IMR-90 (cell line): ENCODE measurements around the gene CASP6. TPM values are rescaled to one million over a fixed set of nuclear protein-coding genes. Genes with fewer than 3 reads are reported as not detected.

Experiments used
- ATAC-seq: fragments of 200-7000 bp; cut with Tn5 transposase; 2 replicates; pipeline ENCODE4 v1.9.1; 2020; ENCODE audit warnings: low read depth, mild to moderate bottlenecking, moderate library complexity
- BruUV-seq: library from RNA; stranded (reverse); fragments of 400-500 nt; replicated peaks from 2 replicates; lab custom pipeline; 2021; lab: Mats Ljungman, UMichigan
- CTCF ChIA-PET: fragments of 300-600 bp; formaldehyde crosslinking; extraction: SDS; loops from one replicate; lab custom pipeline; 2021; ENCODE audit warnings: antibody characterized with exemption; lab: Yijun Ruan, JAX
- POLR2A ChIA-PET: fragments of 300-600 bp; sonication (Branson Sonifier 250); formaldehyde crosslinking; loops from one replicate; lab custom pipeline; 2022; ENCODE audit warnings: antibody characterized with exemption; ENCODE audit not compliant: unreplicated experiment; lab: Charles Lee
- DNase-seq: peaks from one replicate; pipeline ENCODE4 v3.0.0; 2013
- H2AFZ ChIP-seq: replicated peaks from 2 replicates; pipeline ENCODE3; 2013; ENCODE audit warnings: low read length, mild to moderate bottlenecking; ENCODE audit not compliant: poor library complexity
- H2AK5ac ChIP-seq: 2 replicates; pipeline ENCODE4 v1.6.1; 2013; ENCODE audit warnings: low read depth, low read length, inconsistent platforms
- H2AK9ac ChIP-seq: replicated peaks from 2 replicates; pipeline ENCODE3; 2013; ENCODE audit warnings: mild to moderate bottlenecking, low read depth, low read length, moderate library complexity; ENCODE audit not compliant: poor library complexity
- H2BK120ac ChIP-seq: 2 replicates; pipeline ENCODE4 v1.6.1; 2013; ENCODE audit warnings: low read depth, low read length, inconsistent platforms
- H2BK15ac ChIP-seq: 3 replicates; pipeline ENCODE4 v1.6.1; 2013; ENCODE audit warnings: low read depth, low read length, inconsistent platforms
- H2BK20ac ChIP-seq: 2 replicates; pipeline ENCODE4 v1.6.1; 2013; ENCODE audit warnings: low read depth, mild to moderate bottlenecking, inconsistent platforms, low read length, moderate library complexity
- H2BK5ac ChIP-seq: 2 replicates; pipeline ENCODE4 v1.6.1; 2013; ENCODE audit warnings: mild to moderate bottlenecking, low read depth, low read length, inconsistent platforms; ENCODE audit not compliant: poor library complexity, severe bottlenecking
- H3K14ac ChIP-seq: replicated peaks from 2 replicates; pipeline ENCODE4 v1.6.1; 2013; ENCODE audit warnings: low read depth, low read length, inconsistent platforms
- H3K18ac ChIP-seq: 2 replicates; pipeline ENCODE4 v1.6.1; 2013; ENCODE audit warnings: low read depth, low read length, control low read depth
- H3K23ac ChIP-seq: 2 replicates; pipeline ENCODE4 v1.6.1; 2013; ENCODE audit warnings: low read depth, low read length, inconsistent platforms
- H3K27ac ChIP-seq: 2 replicates; pipeline ENCODE4 v1.5.1; 2013; ENCODE audit warnings: mild to moderate bottlenecking, control low read depth, low read length; ENCODE audit not compliant: insufficient read depth
- H3K27me3 ChIP-seq: 2 replicates; pipeline ENCODE4 v1.6.1; 2013; ENCODE audit warnings: low read length; ENCODE audit not compliant: control insufficient read depth, insufficient read depth
- H3K36me3 ChIP-seq: 2 replicates; pipeline ENCODE4 v1.6.1; 2013; ENCODE audit warnings: low read length, mixed read lengths; ENCODE audit not compliant: control insufficient read depth, insufficient read depth
- H3K4ac ChIP-seq: 2 replicates; pipeline ENCODE4 v1.6.1; 2013; ENCODE audit warnings: low read depth, low read length, inconsistent platforms
- H3K4me1 ChIP-seq: 2 replicates; pipeline ENCODE4 v1.6.1; 2013; ENCODE audit warnings: low read length, mixed read lengths; ENCODE audit not compliant: control insufficient read depth, insufficient read depth
- H3K4me2 ChIP-seq: 2 replicates; pipeline ENCODE4 v1.6.1; 2013; ENCODE audit warnings: low read depth, mild to moderate bottlenecking, control low read depth, low read length, moderate library complexity
- H3K4me3 ChIP-seq: 2 replicates; pipeline ENCODE4 v1.5.1; 2013; ENCODE audit warnings: low read depth, mild to moderate bottlenecking, control low read depth, low read length, moderate library complexity; ENCODE audit not compliant: insufficient read depth
- H3K56ac ChIP-seq: 2 replicates; pipeline ENCODE4 v1.6.1; 2013; ENCODE audit warnings: low read length, inconsistent platforms; ENCODE audit not compliant: insufficient read depth; ENCODE audit errors: extremely low read depth
- H3K79me1 ChIP-seq, 2 experiments: 2 replicates each; pipeline ENCODE4 v1.6.1; 2013; ENCODE audit warnings: low read length in 2 of 2, inconsistent platforms in 1 of 2, low read depth in 1 of 2
- H3K9ac ChIP-seq: 2 replicates; pipeline ENCODE4 v1.6.1; 2013; ENCODE audit warnings: low read depth, low read length, control low read depth
- H3K9me1 ChIP-seq: 2 replicates; pipeline ENCODE4 v1.6.1; 2013; ENCODE audit warnings: low read length, inconsistent platforms; ENCODE audit not compliant: insufficient read depth
- H3K9me3 ChIP-seq: 2 replicates; pipeline ENCODE4 v1.6.1; 2013; ENCODE audit warnings: low read length; ENCODE audit not compliant: control insufficient read depth, insufficient read depth
- H4K20me1 ChIP-seq: 2 replicates; pipeline ENCODE4 v1.6.1; 2013; ENCODE audit warnings: low read length, inconsistent platforms; ENCODE audit not compliant: insufficient read depth
- H4K5ac ChIP-seq: 2 replicates; pipeline ENCODE4 v1.6.1; 2013; ENCODE audit warnings: mild to moderate bottlenecking, low read depth, low read length, control low read depth
- H4K8ac ChIP-seq, 2 experiments: 2 replicates each; pipeline ENCODE4 v1.6.1; 2013; ENCODE audit warnings: low read depth in 2 of 2, low read length in 2 of 2, control low read depth in 1 of 2, inconsistent platforms in 1 of 2
- H4K91ac ChIP-seq: 2 replicates; pipeline ENCODE4 v1.6.1; 2013; ENCODE audit warnings: low read depth, low read length, inconsistent platforms; ENCODE audit not compliant: insufficient read depth
- BHLHE40 ChIP-seq: fragments of 150-350 bp; IDR thresholded peaks from 2 replicates; pipeline ENCODE4 v1.6.1; 2016; ENCODE audit warnings: mild to moderate bottlenecking, low read depth, low read length
- CEBPB ChIP-seq: IDR thresholded peaks from 2 replicates; pipeline ENCODE4 v1.6.1; 2012; ENCODE audit warnings: low read depth, low read length, improper control_type of control experiment
- CHD1 ChIP-seq: IDR thresholded peaks from 2 replicates; pipeline ENCODE4 v1.6.1; 2012; ENCODE audit warnings: low read depth, low read length, improper control_type of control experiment
- CTCF ChIP-seq: conservative IDR thresholded peaks from 2 replicates; pipeline ENCODE4 v1.5.1; 2012; ENCODE audit warnings: mild to moderate bottlenecking, low read depth, low read length, improper control_type of control experiment
- ELK1 ChIP-seq: fragments of 150-350 bp; IDR thresholded peaks from 2 replicates; pipeline ENCODE4 v1.6.1; 2016; ENCODE audit warnings: low read depth, mild to moderate bottlenecking, low read length, moderate library complexity, borderline replicate concordance
- FOS ChIP-seq: fragments of 150-350 bp; IDR thresholded peaks from 2 replicates; pipeline ENCODE4 v1.6.1; 2016; ENCODE audit warnings: low read depth, low read length
- MAFK ChIP-seq: IDR thresholded peaks from 2 replicates; pipeline ENCODE4 v1.6.1; 2012; ENCODE audit warnings: low read depth, low read length, improper control_type of control experiment
- MAZ ChIP-seq: IDR thresholded peaks from 2 replicates; pipeline ENCODE4 v1.6.1; 2012; ENCODE audit warnings: low read depth, mild to moderate bottlenecking, low read length, improper control_type of control experiment, moderate library complexity, borderline replicate concordance
- MXI1 ChIP-seq: IDR thresholded peaks from 2 replicates; pipeline ENCODE4 v1.6.1; 2012; ENCODE audit warnings: low read depth, mild to moderate bottlenecking, low read length, moderate library complexity, borderline replicate concordance
- NFE2L2 ChIP-seq: fragments of 150-350 bp; IDR thresholded peaks from 2 replicates; pipeline ENCODE4 v1.6.1; 2016; ENCODE audit warnings: low read depth, mild to moderate bottlenecking, low read length
- POLR2A ChIP-seq: IDR thresholded peaks from 2 replicates; pipeline ENCODE4 v1.6.1; 2012; ENCODE audit warnings: mild to moderate bottlenecking, low read depth, low read length
- RAD21 ChIP-seq: IDR thresholded peaks from 2 replicates; pipeline ENCODE4 v1.6.1; 2012; ENCODE audit warnings: low read length, improper control_type of control experiment
- SMC3 ChIP-seq: fragments of 150-350 bp; IDR thresholded peaks from 2 replicates; pipeline ENCODE4 v1.6.1; 2016; ENCODE audit warnings: low read depth, mild to moderate bottlenecking, antibody characterized with exemption, low read length, moderate library complexity
- USF2 ChIP-seq: fragments of 150-350 bp; IDR thresholded peaks from 2 replicates; pipeline ENCODE4 v1.6.1; 2017; ENCODE audit warnings: mild to moderate bottlenecking, antibody characterized with exemption, low read length, low read depth
- WGBS, 2 experiments: methylation state at CpG; one replicate each; pipeline versions ENCODE4 v1.1.5 to v1.1.7; 2013; ENCODE audit warnings: missing lambda C conversion rate in 2 of 2; ENCODE audit not compliant: insufficient read length in 1 of 2; ENCODE audit errors: extremely low coverage in 2 of 2; 5-methylcytosine and 5-hydroxymethylcytosine counted together
- dilution Hi-C: fragments of 300-500 bp; cut with HindIII; formaldehyde crosslinking; loops from one replicate; pipeline ENCODE4 v1.14.3; 2018; ENCODE audit warnings: low sequenced_read_pairs; ENCODE audit not compliant: unreplicated experiment
- in situ Hi-C: fragments of 300-500 bp; cut with MboI; formaldehyde crosslinking; loops from 3 replicates; pipeline ENCODE4 v1.14.3; 2019; ENCODE audit warnings: low sequenced_read_pairs, inconsistent platforms, mixed read lengths
- intact Hi-C: fragments of 100-400 bp; cut with micrococcal nuclease; formaldehyde crosslinking; loops from 2 replicates; pipeline ENCODE4 v1.10.0; 2022
- polyA plus RNA-seq, 3 experiments: library from polyadenylated mRNA; depleted of rRNA; stranded (reverse); fragments of >200 nt; gene quantifications; 2 replicates each; pipeline ENCODE4 v1.2.3, GENCODE V29; 2012; ENCODE audit warnings: low replicate concordance in 1 of 3
- total RNA-seq: library from RNA; depleted of rRNA; stranded (reverse); fragments of >200 nt; gene quantifications from 2 replicates; pipeline ENCODE4 v1.2.3, GENCODE V29; 2012

The CASP6 gene
- total and polyA plus RNA-seq, 2 of the 4 experiments (the other 2 are of a cell fraction) = 25.0 to 44.1 TPM

- in situ Hi-C loops = no loop called here
- Histone ChIP-seq H3K27me3 (no peaks in the 10 kb centered on the region), H3K79me1 (no peaks in the 10 kb centered on the region; a peak in 1 of 4 replicates), H3K9me1 (no peaks in the 10 kb centered on the region), H3K9ac (no peak overlapping the region), H3K27ac (no peak overlapping the region), H3K56ac (no peak overlapping the region), H4K5ac (no peak overlapping the region), H3K9me3 (no peaks in the 10 kb centered on the region), H2BK5ac (no peak overlapping the region), H2BK120ac (no peak overlapping the region), H3K4me3 (no peak overlapping the region), H3K14ac (no peak overlapping the region), H3K4ac (no peak overlapping the region), H2AFZ (no peak overlapping the region), H3K4me1 (no peaks in the 10 kb centered on the region), H2BK20ac (no peak overlapping the region), H3K36me3 (no peaks in the 10 kb centered on the region), H4K91ac (no peak overlapping the region), H4K8ac (no peak overlapping the region), H2AK9ac (no peak overlapping the region), H2BK15ac (no peak overlapping the region), H4K20me1 (no peaks in the 10 kb centered on the region), H2AK5ac (no peak overlapping the region), H3K18ac (no peak overlapping the region), H3K4me2 (no peak overlapping the region), H3K23ac (no peak overlapping the region)
- intact Hi-C loops = no loop called here
- no CpG with 5 or more reads among the region's 2 CpGs for WGBS, 2 experiments
- POLR2A ChIA-PET = no interaction called here
- DNase-seq (no peak), ATAC-seq (no peak)
- CTCF ChIA-PET = interaction anchor here (0.6 kb wide), 2 partner anchors 9 to 53 kb away, joined by 3 read pairs; no protein-coding TSS in a partner anchor
- dilution Hi-C loops = no loop called here
- no TSS peak for BruUV-seq
- TF ChIP-seq CHD1 = no peak
- no peak for TF ChIP-seq RAD21
- no peak for TF ChIP-seq MAZ
- no peak for TF ChIP-seq POLR2A
- TF ChIP-seq CTCF = no peak
- no peak for TF ChIP-seq ELK1
- no peak for TF ChIP-seq MAFK
- no peak for TF ChIP-seq BHLHE40
- TF ChIP-seq FOS = no peak
- no peak for TF ChIP-seq USF2
- TF ChIP-seq MXI1 = no peak
- TF ChIP-seq CEBPB = no peak
- TF ChIP-seq SMC3 = no peak
- TF ChIP-seq NFE2L2 = no peak
These were observed 54.2 kb downstream of the CASP6 start for GRCh38 chr4:109648997-109649575.
